CD14-positive monocyte (primary cell): Measurements from ENCODE around the gene ST7L. TPM values are rescaled to one million over a fixed set of nuclear protein-coding genes. Genes with fewer than 3 reads are reported as not detected.

Source experiments
- DNase-seq, 3 donors: peaks; one replicate each; pipeline ENCODE4 v3.0.0-alpha.2; 2011 to 2022
- H2AFZ ChIP-seq: 2 replicates; pipeline ENCODE4 v1.6.0; 2012; ENCODE audit warnings: mild to moderate bottlenecking, low read depth, low read length, inconsistent platforms; ENCODE audit not compliant: insufficient read depth, poor library complexity, severe bottlenecking
- H3K27ac ChIP-seq, 2 donors: 1 replicate in 1 of 2; 2 replicates in 1 of 2; pipeline ENCODE4 v1.5.1; 2012 to 2013; ENCODE audit warnings: low read length in 2 of 2, control low read depth in 1 of 2, inconsistent platforms in 1 of 2, low read depth in 1 of 2, mild to moderate bottlenecking in 1 of 2
- H3K27me3 ChIP-seq, 2 donors: one replicate each; pipeline versions ENCODE4 v1.6.0 to v1.6.1; 2011 to 2013; ENCODE audit warnings: low read length in 2 of 2; ENCODE audit not compliant: control insufficient read depth in 2 of 2, insufficient read depth in 2 of 2
- H3K36me3 ChIP-seq, 2 donors: replicated peaks in 1 of 2; 1 replicate in 1 of 2; 2 replicates in 1 of 2; pipeline versions ENCODE4 v1.5.1 to v1.6.1; 2012 to 2013; ENCODE audit warnings: low read length in 2 of 2, control low read depth in 1 of 2, inconsistent platforms in 1 of 2, mild to moderate bottlenecking in 1 of 2; ENCODE audit not compliant: insufficient read depth in 2 of 2, control insufficient read depth in 1 of 2
- H3K4me1 ChIP-seq, 2 donors: 1 replicate in 1 of 2; 2 replicates in 1 of 2; pipeline versions ENCODE4 v1.5.1 to v1.6.1; 2012 to 2013; ENCODE audit warnings: low read length in 2 of 2, control low read depth in 1 of 2, inconsistent platforms in 1 of 2, mild to moderate bottlenecking in 1 of 2, moderate library complexity in 1 of 2; ENCODE audit not compliant: insufficient read depth in 2 of 2, control insufficient read depth in 1 of 2
- H3K4me2 ChIP-seq: replicated peaks from 2 replicates; pipeline ENCODE3; 2012; ENCODE audit warnings: low read length, moderate library complexity, mild to moderate bottlenecking; ENCODE audit not compliant: poor library complexity, severe bottlenecking; ENCODE audit errors: extremely low read depth
- H3K4me3 ChIP-seq, 3 experiments: fragments of 200-600 bp in 1 of 3; sonication (generic) in 1 of 3; replicated peaks in 1 of 3; 1 replicate in 2 of 3; 2 replicates in 1 of 3; pipeline ENCODE4 v1.5.1; 2011 to 2013; ENCODE audit warnings: low read length in 3 of 3, mild to moderate bottlenecking in 3 of 3, control low read depth in 2 of 3, low read depth in 2 of 3, inconsistent platforms in 1 of 3, moderate library complexity in 1 of 3
- H3K79me2 ChIP-seq: 2 replicates; pipeline ENCODE4 v1.6.0; 2012; ENCODE audit warnings: mild to moderate bottlenecking, control low read depth, inconsistent platforms, low read length, moderate library complexity; ENCODE audit not compliant: insufficient read depth
- H3K9ac ChIP-seq: 2 replicates; pipeline ENCODE4 v1.6.0; 2017; ENCODE audit warnings: low read length, mild to moderate bottlenecking; ENCODE audit not compliant: insufficient read depth, poor library complexity, severe bottlenecking
- H3K9me3 ChIP-seq, 2 donors: replicated peaks in 1 of 2; 1 replicate in 1 of 2; 2 replicates in 1 of 2; pipeline versions ENCODE4 v1.5.1 to v1.6.1; 2012 to 2013; ENCODE audit warnings: low read length in 2 of 2, control low read depth in 1 of 2; ENCODE audit not compliant: control insufficient read depth in 1 of 2, insufficient read depth in 1 of 2
- H4K20me1 ChIP-seq: 2 replicates; pipeline ENCODE4 v1.6.0; 2012; ENCODE audit warnings: mild to moderate bottlenecking, low read length, control low read depth, moderate library complexity; ENCODE audit not compliant: insufficient read depth
- H3K27ac Mint-ChIP-seq, 7 donors: one replicate each; pipeline ENCODE4 v1.8.0; 2020; ENCODE audit warnings: mild to moderate bottlenecking in 7 of 7, mixed read lengths in 7 of 7, moderate library complexity in 6 of 7, inconsistent platforms in 2 of 7
- H3K27me3 Mint-ChIP-seq, 3 donors: one replicate each; pipeline ENCODE4 v1.8.0; 2021 to 2022; ENCODE audit warnings: low read depth in 3 of 3, mild to moderate bottlenecking in 3 of 3, mixed read lengths in 3 of 3, moderate library complexity in 3 of 3, inconsistent platforms in 1 of 3
- H3K36me3 Mint-ChIP-seq, 2 donors: one replicate each; pipeline ENCODE4 v1.8.0; 2020; ENCODE audit warnings: mixed read lengths in 2 of 2, inconsistent platforms in 1 of 2, mild to moderate bottlenecking in 1 of 2
- H3K4me1 Mint-ChIP-seq: one replicate; pipeline ENCODE4 v1.8.0; 2020; ENCODE audit warnings: mild to moderate bottlenecking, mixed read lengths
- H3K4me3 Mint-ChIP-seq, 2 donors: one replicate each; pipeline ENCODE4 v1.8.0; 2020; ENCODE audit warnings: mild to moderate bottlenecking in 2 of 2, mixed read lengths in 2 of 2, moderate library complexity in 1 of 2
- H3K9me3 Mint-ChIP-seq, 7 donors: one replicate each; pipeline ENCODE4 v1.8.0; 2020 to 2022; ENCODE audit warnings: mixed read lengths in 7 of 7, mild to moderate bottlenecking in 6 of 7, moderate library complexity in 6 of 7, inconsistent platforms in 2 of 7
- WGBS: methylation state at CpG from one replicate; pipeline ENCODE4 v1.1.5; 2013; ENCODE audit warnings: missing lambda C conversion rate; ENCODE audit not compliant: insufficient coverage; 5-methylcytosine and 5-hydroxymethylcytosine counted together
- intact Hi-C, 2 donors: fragments of 100-400 bp; cut with micrococcal nuclease; formaldehyde crosslinking; loops; one replicate each; pipeline versions ENCODE4 v1.15.0 to v1.15.1; 2023
- polyA plus RNA-seq, 3 donors: library from polyadenylated mRNA; depleted of rRNA in 1 of 3; unstranded in 2 of 3; stranded (reverse) in 1 of 3; fragments of 300-500 nt in 2 of 3; fragments of >200 nt in 1 of 3; fragmentation: Illumina TruSeq in 2 of 3; gene quantifications; 1 replicate in 2 of 3; 2 replicates in 1 of 3; pipeline ENCODE4 v1.2.3, GENCODE V29; 2012 to 2021
- TF ChIP-seq, protein P1 (sequence below): fragments of 200-600 bp; IDR thresholded peaks from one replicate; pipeline ENCODE4 v1.8.0; 2022; ENCODE audit warnings: antibody characterized with exemption, mild to moderate bottlenecking

ST7L gene
- polyA plus RNA-seq, 3 donors, result 5.4 to 10.0 (median 6.1) TPM

DNA sequence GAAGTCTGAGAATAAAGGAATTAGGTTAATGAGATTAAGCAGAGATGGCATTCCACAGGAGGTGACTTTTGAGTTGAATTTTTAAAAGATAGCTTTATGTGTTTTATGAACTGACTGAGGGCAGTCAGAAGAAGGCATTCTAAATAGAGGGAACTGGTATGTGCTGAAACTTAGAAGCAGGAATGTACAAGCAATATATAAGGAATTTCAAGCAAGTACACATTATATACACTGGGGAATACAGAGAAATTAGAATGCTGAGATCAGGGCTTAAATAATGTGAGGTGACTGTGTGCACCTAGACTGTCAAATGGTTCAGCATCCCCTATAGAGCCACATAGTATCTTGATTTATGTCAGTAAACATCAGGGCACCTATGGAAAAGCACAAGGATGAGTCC is 90.9 kb downstream of the ST7L start:
- H3K27ac Mint-ChIP-seq, result no peak overlapping the region
- Histone ChIP-seq H4K20me1 (no peaks in the 10 kb centered on the region), H3K27me3 (no peaks in the 10 kb centered on the region), H3K36me3 (peaks cover 2 to 25% of the 10 kb centered on the region in 2 donors), H3K9me3 (no peaks in the 10 kb centered on the region), H2AFZ (no peak overlapping the region), H3K79me2 (no peaks in the 10 kb centered on the region), H3K27ac (no peak overlapping the region), H3K4me3 (no peak overlapping the region), H3K4me2 (no peak overlapping the region), H3K9ac (no peak overlapping the region), H3K4me1 (no peaks in the 10 kb centered on the region)
- DNase-seq, result no peak
- H3K27me3 Mint-ChIP-seq, result no peaks in the 10 kb centered on the region
- TF ChIP-seq, protein P1, sequence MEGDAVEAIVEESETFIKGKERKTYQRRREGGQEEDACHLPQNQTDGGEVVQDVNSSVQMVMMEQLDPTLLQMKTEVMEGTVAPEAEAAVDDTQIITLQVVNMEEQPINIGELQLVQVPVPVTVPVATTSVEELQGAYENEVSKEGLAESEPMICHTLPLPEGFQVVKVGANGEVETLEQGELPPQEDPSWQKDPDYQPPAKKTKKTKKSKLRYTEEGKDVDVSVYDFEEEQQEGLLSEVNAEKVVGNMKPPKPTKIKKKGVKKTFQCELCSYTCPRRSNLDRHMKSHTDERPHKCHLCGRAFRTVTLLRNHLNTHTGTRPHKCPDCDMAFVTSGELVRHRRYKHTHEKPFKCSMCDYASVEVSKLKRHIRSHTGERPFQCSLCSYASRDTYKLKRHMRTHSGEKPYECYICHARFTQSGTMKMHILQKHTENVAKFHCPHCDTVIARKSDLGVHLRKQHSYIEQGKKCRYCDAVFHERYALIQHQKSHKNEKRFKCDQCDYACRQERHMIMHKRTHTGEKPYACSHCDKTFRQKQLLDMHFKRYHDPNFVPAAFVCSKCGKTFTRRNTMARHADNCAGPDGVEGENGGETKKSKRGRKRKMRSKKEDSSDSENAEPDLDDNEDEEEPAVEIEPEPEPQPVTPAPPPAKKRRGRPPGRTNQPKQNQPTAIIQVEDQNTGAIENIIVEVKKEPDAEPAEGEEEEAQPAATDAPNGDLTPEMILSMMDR, result no peak
- peaks cover 6% of the 10 kb centered on the region for H3K4me1 Mint-ChIP-seq
- peaks cover 17 to 26% of the 10 kb centered on the region in 2 donors for H3K36me3 Mint-ChIP-seq
- no peak overlapping the region for H3K4me3 Mint-ChIP-seq
- no peaks in the 10 kb centered on the region for H3K9me3 Mint-ChIP-seq
- intact Hi-C loops, result no loop called here

DNA sequence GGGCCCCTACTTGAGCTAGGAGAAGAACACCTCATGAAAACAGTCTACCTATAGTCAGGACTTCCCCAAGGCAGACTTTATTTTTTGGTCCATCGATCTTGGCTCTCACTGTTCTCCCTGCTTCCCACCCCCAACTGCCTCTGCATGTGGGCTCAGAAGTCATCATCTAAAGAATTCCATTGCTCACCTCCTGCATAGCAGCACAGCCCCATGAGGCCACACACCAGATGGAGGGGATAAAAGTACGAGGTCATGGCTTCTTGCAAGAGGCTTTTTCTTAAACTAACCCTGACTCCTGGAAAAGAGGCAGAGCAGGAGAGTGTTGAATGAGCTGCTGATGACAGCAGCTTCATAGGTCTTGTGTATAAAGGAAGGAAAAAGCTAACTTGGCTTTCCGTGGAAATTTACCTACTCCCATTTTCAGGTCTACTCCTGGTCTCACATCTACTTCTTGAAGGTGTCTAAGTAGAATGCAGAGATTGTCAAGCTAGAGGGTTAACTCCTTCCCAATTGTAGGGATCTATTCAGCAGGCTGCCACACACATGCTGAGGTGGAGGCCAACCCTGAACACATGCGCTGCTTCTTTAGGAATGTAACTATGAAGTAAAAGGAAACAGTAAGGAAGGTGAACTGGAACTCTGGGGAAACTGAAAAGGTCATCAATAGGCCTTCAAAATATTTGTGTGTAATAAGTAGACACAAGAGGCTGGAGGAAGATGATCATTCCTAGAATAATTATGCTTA is 91.5 kb downstream of the ST7L start:
- no peak overlapping the region for H2AFZ ChIP-seq
- WGBS, result 90% methylated on average over 1 of the region's 4 CpGs
- H3K27ac Mint-ChIP-seq, result no peak overlapping the region
- H3K27me3 Mint-ChIP-seq, result no peaks in the 10 kb centered on the region
- H3K9me3 Mint-ChIP-seq, result no peaks in the 10 kb centered on the region
- H3K4me2 ChIP-seq, result no peak overlapping the region
- no peaks in the 10 kb centered on the region for H3K9me3 ChIP-seq
- peaks cover 1 to 25% of the 10 kb centered on the region in 2 donors for H3K36me3 ChIP-seq
- peaks cover 6% of the 10 kb centered on the region for H3K4me1 Mint-ChIP-seq
- no peak overlapping the region for H3K4me3 Mint-ChIP-seq
- H3K79me2 ChIP-seq, result no peaks in the 10 kb centered on the region
- H3K4me1 ChIP-seq, result no peaks in the 10 kb centered on the region
- H4K20me1 ChIP-seq, result no peaks in the 10 kb centered on the region
- intact Hi-C loops, result no loop called here
- DNase-seq, result no peak
- H3K27me3 ChIP-seq, result no peaks in the 10 kb centered on the region
- no peak overlapping the region for H3K4me3 ChIP-seq
- peaks cover 17 to 29% of the 10 kb centered on the region in 2 donors for H3K36me3 Mint-ChIP-seq
- H3K27ac ChIP-seq, result no peak overlapping the region
- H3K9ac ChIP-seq, result no peak overlapping the region
- TF ChIP-seq, protein P1, result no peak
